Body of pancreas (tissue), 4 donors: ENCODE data around the gene DAND5.

Experiments used
- POLR2A ChIP-seq, 3 donors: fragments of 450-650 bp; IDR thresholded peaks; one replicate each; pipeline ENCODE4 v1.6.1; 2016; ENCODE audit warnings: antibody characterized with exemption in 3 of 3, mild to moderate bottlenecking in 2 of 3
- TF ChIP-seq, protein P1 (sequence below), 7 experiments: fragments of 450-650 bp in 4 of 7; fragments of 200-600 bp in 3 of 7; sonication (generic) in 3 of 7; IDR thresholded peaks; one replicate each; pipeline ENCODE4 v1.5.1; 2016 to 2019; ENCODE audit warnings: antibody characterized with exemption in 7 of 7

DNA sequence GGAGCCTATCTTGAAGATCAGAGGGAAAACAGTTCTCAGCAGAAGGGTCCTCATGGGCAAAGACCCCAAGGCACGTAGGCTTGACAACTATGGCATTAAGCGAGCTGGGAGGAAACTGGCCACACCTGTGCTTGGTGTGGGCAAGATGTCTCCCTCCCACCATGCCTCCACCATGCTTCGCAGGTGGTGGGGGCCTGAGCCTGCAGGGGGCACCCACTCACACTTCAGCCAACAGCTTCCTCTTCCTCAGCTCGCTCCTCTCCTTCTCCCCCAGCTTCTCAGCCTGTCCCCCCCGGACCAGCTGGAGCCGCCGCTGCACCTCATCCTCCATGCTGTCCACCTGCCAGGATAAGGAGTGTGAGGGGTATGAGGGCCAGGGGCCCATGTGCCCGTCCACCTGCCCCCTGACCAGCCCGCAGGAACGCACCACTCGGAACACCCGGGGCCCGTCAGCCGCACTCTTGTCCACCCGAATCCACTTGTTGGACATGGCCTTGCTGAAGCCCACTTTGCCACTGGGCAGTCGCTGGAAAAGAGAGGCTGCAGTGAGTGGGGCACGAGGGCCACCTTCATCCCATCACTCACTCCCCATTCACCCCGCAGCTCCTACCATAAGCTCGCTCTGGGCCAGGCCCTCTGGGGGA is 39.3 kb upstream of the DAND5 start:
- TF ChIP-seq POLR2A (IDR thresholded peaks at IDR 0.05), result no peak
- TF ChIP-seq, protein P1, sequence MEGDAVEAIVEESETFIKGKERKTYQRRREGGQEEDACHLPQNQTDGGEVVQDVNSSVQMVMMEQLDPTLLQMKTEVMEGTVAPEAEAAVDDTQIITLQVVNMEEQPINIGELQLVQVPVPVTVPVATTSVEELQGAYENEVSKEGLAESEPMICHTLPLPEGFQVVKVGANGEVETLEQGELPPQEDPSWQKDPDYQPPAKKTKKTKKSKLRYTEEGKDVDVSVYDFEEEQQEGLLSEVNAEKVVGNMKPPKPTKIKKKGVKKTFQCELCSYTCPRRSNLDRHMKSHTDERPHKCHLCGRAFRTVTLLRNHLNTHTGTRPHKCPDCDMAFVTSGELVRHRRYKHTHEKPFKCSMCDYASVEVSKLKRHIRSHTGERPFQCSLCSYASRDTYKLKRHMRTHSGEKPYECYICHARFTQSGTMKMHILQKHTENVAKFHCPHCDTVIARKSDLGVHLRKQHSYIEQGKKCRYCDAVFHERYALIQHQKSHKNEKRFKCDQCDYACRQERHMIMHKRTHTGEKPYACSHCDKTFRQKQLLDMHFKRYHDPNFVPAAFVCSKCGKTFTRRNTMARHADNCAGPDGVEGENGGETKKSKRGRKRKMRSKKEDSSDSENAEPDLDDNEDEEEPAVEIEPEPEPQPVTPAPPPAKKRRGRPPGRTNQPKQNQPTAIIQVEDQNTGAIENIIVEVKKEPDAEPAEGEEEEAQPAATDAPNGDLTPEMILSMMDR (IDR thresholded peaks at IDR 0.05), result no peak
